Measurements from ENCODE around the gene ZBTB42.

ZBTB42 gene

GRCh38 chr14:104795781-104796686, 4.9 kb upstream of the ZBTB42 start:
- peak; percentile 94 for DNase-seq (ENCODE audit: low spot score)

GRCh38 chr14:104796687-104797081, 4.2 kb upstream of the ZBTB42 start:
- no peak for DNase-seq (ENCODE audit: low spot score)

GRCh38 chr14:104797115-104798044, 3.5 kb upstream of the ZBTB42 start:
- no peak for DNase-seq (ENCODE audit: low spot score)

- DNase-seq (ENCODE audit: low spot score): no peak
These were observed 2.3 kb upstream of the ZBTB42 start for GRCh38 chr14:104798300-104799243.

GRCh38 chr14:104799244-104800014, 1.5 kb upstream of the ZBTB42 start:
- no peak for DNase-seq (ENCODE audit: low spot score)

GRCh38 chr14:104800015-104800770, 708 bp upstream of the ZBTB42 start:
- DNase-seq (ENCODE audit: low spot score): peak; percentile 80

- DNase-seq (ENCODE audit: low spot score): no peak
These were observed 856 bp downstream of the ZBTB42 start for GRCh38 chr14:104801520-104802393.

GRCh38 chr14:104802394-104803184, 1.7 kb downstream of the ZBTB42 start:
- no peak for DNase-seq (ENCODE audit: low spot score)

- no peak for DNase-seq (ENCODE audit: low spot score)
These were observed 2.5 kb downstream of the ZBTB42 start for GRCh38 chr14:104803280-104803911.

- DNase-seq (ENCODE audit: low spot score): no peak
These were observed 3.1 kb downstream of the ZBTB42 start for GRCh38 chr14:104803912-104804410.

GRCh38 chr14:104804481-104805325, 3.8 kb downstream of the ZBTB42 start:
- no peak for DNase-seq (ENCODE audit: low spot score)

- no peak for DNase-seq (ENCODE audit: low spot score)
These were observed 4.4 kb downstream of the ZBTB42 start for GRCh38 chr14:104805326-104805678.

GRCh38 chr14:104805941-104806624, 5.2 kb downstream of the ZBTB42 start:
- DNase-seq (ENCODE audit: low spot score): no peak

- DNase-seq (ENCODE audit: low spot score): no peak
These were observed 5.9 kb downstream of the ZBTB42 start for GRCh38 chr14:104806625-104807465.

GRCh38 chr14:104808456-104808855, 7.6 kb downstream of the ZBTB42 start:
- no peak for DNase-seq (ENCODE audit: low spot score)

All from D341Med (cell line).